Upper lobe of left lung (tissue), 6 donors: ENCODE results near the gene FNDC1. TPM values are rescaled to one million over a fixed set of nuclear protein-coding genes. Genes with fewer than 3 reads are reported as not detected.

Source experiments
- ATAC-seq, 2 donors: fragments of 200-7000 bp; cut with Tn5 transposase; one replicate each; pipeline ENCODE4 v1.9.1; 2022; ENCODE audit warnings: mild to moderate bottlenecking in 2 of 2, moderate library complexity in 2 of 2; ENCODE audit not compliant: low FRiP score in 2 of 2
- DNase-seq, 2 donors: peaks; one replicate each; pipeline ENCODE4 v3.0.0-alpha.2; 2019 to 2020
- H3K27ac ChIP-seq, 4 donors: fragments of 200-600 bp; sonication (generic); one replicate each; pipeline ENCODE4 v1.5.1; 2016 to 2019
- H3K27me3 ChIP-seq, 4 donors: fragments of 200-600 bp; sonication (generic); one replicate each; pipeline ENCODE4 v1.5.1; 2017 to 2019
- H3K36me3 ChIP-seq, 4 donors: fragments of 200-600 bp; sonication (generic); one replicate each; pipeline ENCODE4 v1.5.1; 2016 to 2019
- H3K4me1 ChIP-seq, 4 donors: fragments of 200-600 bp; sonication (generic); one replicate each; pipeline ENCODE4 v1.5.1; 2018 to 2019
- H3K4me3 ChIP-seq, 4 donors: fragments of 200-600 bp; sonication (generic); one replicate each; pipeline ENCODE4 v1.5.1; 2017 to 2019; ENCODE audit warnings: mild to moderate bottlenecking in 2 of 4, moderate library complexity in 1 of 4
- H3K9me3 ChIP-seq, 4 donors: fragments of 200-600 bp; sonication (generic); one replicate each; pipeline ENCODE4 v1.5.1; 2018 to 2019
- CTCF ChIP-seq, 6 experiments: fragments of 450-650 bp in 4 of 6; fragments of 200-600 bp in 2 of 6; sonication (generic) in 2 of 6; IDR thresholded peaks; one replicate each; pipeline ENCODE4 v1.5.1; 2016 to 2019; ENCODE audit warnings: antibody characterized with exemption in 6 of 6
- EP300 ChIP-seq, 4 donors: sonication (generic); formaldehyde crosslinking; IDR thresholded peaks; one replicate each; pipeline ENCODE4 v1.5.1; 2017; ENCODE audit warnings: antibody characterized with exemption in 4 of 4, control low read depth in 2 of 4
- POLR2A ChIP-seq, 4 donors: fragments of 450-650 bp; IDR thresholded peaks; one replicate each; pipeline ENCODE4 v1.5.1; 2016 to 2017; ENCODE audit warnings: antibody characterized with exemption in 4 of 4, mild to moderate bottlenecking in 2 of 4
- POLR2AphosphoS5 ChIP-seq, 2 donors: sonication (generic); formaldehyde crosslinking; IDR thresholded peaks; one replicate each; pipeline ENCODE4 v1.5.1; 2017; ENCODE audit warnings: antibody characterized with exemption in 2 of 2
- WGBS, 2 donors: methylation state at CpG; one replicate each; pipeline ENCODE4 v1.1.5; 2017 to 2018; 5-methylcytosine and 5-hydroxymethylcytosine counted together
- total RNA-seq, 6 donors: library from RNA; depleted of rRNA in 4 of 6; stranded (reverse); fragments of >200 nt in 4 of 6; gene quantifications; one replicate each; pipeline versions ENCODE4 v1.1.0 to v1.2.1, GENCODE V29; 2016 to 2021
- donor health status: DM: no; HTN: no; CAD: no; lungs with moderate emphysema.
- donor health status: DM: no; HTN: yes; CAD: no; lungs with severe emphysema.

Gene FNDC1
- total RNA-seq, 6 donors from 2014 or later: 0.30 to 1.8 (median 0.65) TPM; not detected in 2

GRCh38 chr6:159212028-159212427 is 42.8 kb downstream of the FNDC1 start:
- ATAC-seq: no peak
- no peaks in the 10 kb centered on the region for H3K9me3 ChIP-seq
- 32 to 52% methylated on average over 4 of the region's 4 CpGs for WGBS, 2 donors
- H3K27ac ChIP-seq: no peak overlapping the region
- no peak overlapping the region for H3K4me3 ChIP-seq
- TF ChIP-seq POLR2A (IDR thresholded peaks at IDR 0.05) (no peak), CTCF (IDR thresholded peaks at IDR 0.05) (no peak), EP300 (IDR thresholded peaks at IDR 0.05) (no peak)
- no peaks in the 10 kb centered on the region for H3K4me1 ChIP-seq
- H3K36me3 ChIP-seq: no peaks in the 10 kb centered on the region
- no peaks in the 10 kb centered on the region for H3K27me3 ChIP-seq
- peak in 1 of 2 donors; percentile 29 for DNase-seq

GRCh38 chr6:159212525-159213280 is 43.5 kb downstream of the FNDC1 start:
- ATAC-seq: no peak
- WGBS, 2 donors: 90% methylated on average over 5 of the region's 5 CpGs
- no peaks in the 10 kb centered on the region for H3K4me1 ChIP-seq

GRCh38 chr6:159213405-159213804 is 44.2 kb downstream of the FNDC1 start:
- Histone ChIP-seq H3K4me3 (no peak overlapping the region), H3K9me3 (no peaks in the 10 kb centered on the region), H3K27ac (no peak overlapping the region), H3K4me1 (no peaks in the 10 kb centered on the region), H3K36me3 (no peaks in the 10 kb centered on the region), H3K27me3 (no peaks in the 10 kb centered on the region)
- DNase-seq (no peak), ATAC-seq (no peak)
- WGBS, 2 donors: 69 to 83% methylated on average over 3 of the region's 3 CpGs
- TF ChIP-seq EP300 (IDR thresholded peaks at IDR 0.05) (no peak), POLR2A (IDR thresholded peaks at IDR 0.05) (no peak), POLR2AphosphoS5 (IDR thresholded peaks at IDR 0.05) (no peak), CTCF (IDR thresholded peaks at IDR 0.05) (no peak)

More at GRCh38 chr6:159212525-159213280, 43.5 kb downstream of the FNDC1 start:
- Histone ChIP-seq H3K27me3 (no peaks in the 10 kb centered on the region), H3K9me3 (no peaks in the 10 kb centered on the region), H3K36me3 (no peaks in the 10 kb centered on the region), H3K4me3 (no peak overlapping the region), H3K27ac (no peak overlapping the region)
- DNase-seq: no peak
- no peak for TF ChIP-seq CTCF (IDR thresholded peaks at IDR 0.05)
- TF ChIP-seq POLR2A (IDR thresholded peaks at IDR 0.05): no peak

- H3K4me3 ChIP-seq: no peak overlapping the region
- H3K27me3 ChIP-seq: no peaks in the 10 kb centered on the region
- ATAC-seq (no peak), DNase-seq (no peak)
- no peak overlapping the region for H3K27ac ChIP-seq
- no peaks in the 10 kb centered on the region for H3K4me1 ChIP-seq
- no peaks in the 10 kb centered on the region for H3K9me3 ChIP-seq
- WGBS, 2 donors: 51 to 58% methylated on average over 2 of the region's 2 CpGs
- TF ChIP-seq EP300 (IDR thresholded peaks at IDR 0.05) (no peak), POLR2A (IDR thresholded peaks at IDR 0.05) (no peak), CTCF (IDR thresholded peaks at IDR 0.05) (no peak), POLR2AphosphoS5 (IDR thresholded peaks at IDR 0.05) (no peak)
- no peaks in the 10 kb centered on the region for H3K36me3 ChIP-seq
Observed at GRCh38 chr6:159214281-159214680, 45.1 kb downstream of the FNDC1 start.
